PC-9 (cell line): Measurements from ENCODE around the gene SELENOF.

Source experiments
- CTCF ChIP-seq: fragments of 200-600 bp; sonication (generic); conservative IDR thresholded peaks from 2 replicates; pipeline ENCODE4 v1.6.1; 2017; ENCODE audit warnings: mixed run types, antibody characterized with exemption, mild to moderate bottlenecking, moderate library complexity
- EZH2 ChIP-seq: fragments of 200-600 bp; sonication (generic); IDR thresholded peaks from 2 replicates; pipeline ENCODE4 v1.8.0; 2017; ENCODE audit warnings: antibody characterized with exemption, low read depth

GRCh38 chr1:86942042-86942441 lies 28.1 kb upstream of the SELENOF start:
- TF ChIP-seq CTCF (no peak), EZH2 (no peak)
